Upper lobe of left lung (tissue), 6 donors: ENCODE results near the gene PTPRJ. TPM values are rescaled to one million over a fixed set of nuclear protein-coding genes. Genes with fewer than 3 reads are reported as not detected.

Experiments
- ATAC-seq, 2 donors: fragments of 200-7000 bp; cut with Tn5 transposase; one replicate each; pipeline ENCODE4 v1.9.1; 2022; ENCODE audit warnings: mild to moderate bottlenecking in 2 of 2, moderate library complexity in 2 of 2; ENCODE audit not compliant: low FRiP score in 2 of 2
- DNase-seq, 2 donors: peaks; one replicate each; pipeline ENCODE4 v3.0.0-alpha.2; 2019 to 2020
- H3K27ac ChIP-seq, 4 donors: fragments of 200-600 bp; sonication (generic); one replicate each; pipeline ENCODE4 v1.5.1; 2016 to 2019
- H3K27me3 ChIP-seq, 4 donors: fragments of 200-600 bp; sonication (generic); one replicate each; pipeline ENCODE4 v1.5.1; 2017 to 2019
- H3K36me3 ChIP-seq, 4 donors: fragments of 200-600 bp; sonication (generic); one replicate each; pipeline ENCODE4 v1.5.1; 2016 to 2019
- H3K4me1 ChIP-seq, 4 donors: fragments of 200-600 bp; sonication (generic); one replicate each; pipeline ENCODE4 v1.5.1; 2018 to 2019
- H3K4me3 ChIP-seq, 4 donors: fragments of 200-600 bp; sonication (generic); one replicate each; pipeline ENCODE4 v1.5.1; 2017 to 2019; ENCODE audit warnings: mild to moderate bottlenecking in 2 of 4, moderate library complexity in 1 of 4
- H3K9me3 ChIP-seq, 4 donors: fragments of 200-600 bp; sonication (generic); one replicate each; pipeline ENCODE4 v1.5.1; 2018 to 2019
- EP300 ChIP-seq, 4 donors: sonication (generic); formaldehyde crosslinking; IDR thresholded peaks; one replicate each; pipeline ENCODE4 v1.5.1; 2017; ENCODE audit warnings: antibody characterized with exemption in 4 of 4, control low read depth in 2 of 4
- POLR2A ChIP-seq, 4 donors: fragments of 450-650 bp; IDR thresholded peaks; one replicate each; pipeline ENCODE4 v1.5.1; 2016 to 2017; ENCODE audit warnings: antibody characterized with exemption in 4 of 4, mild to moderate bottlenecking in 2 of 4
- POLR2AphosphoS5 ChIP-seq, 2 donors: sonication (generic); formaldehyde crosslinking; IDR thresholded peaks; one replicate each; pipeline ENCODE4 v1.5.1; 2017; ENCODE audit warnings: antibody characterized with exemption in 2 of 2
- WGBS, 2 donors: methylation state at CpG; one replicate each; pipeline ENCODE4 v1.1.5; 2017 to 2018; 5-methylcytosine and 5-hydroxymethylcytosine counted together
- total RNA-seq, 6 donors: library from RNA; depleted of rRNA in 4 of 6; stranded (reverse); fragments of >200 nt in 4 of 6; gene quantifications; one replicate each; pipeline versions ENCODE4 v1.1.0 to v1.2.1, GENCODE V29; 2016 to 2021
- TF ChIP-seq, protein P1 (sequence below), 6 experiments: fragments of 450-650 bp in 4 of 6; fragments of 200-600 bp in 2 of 6; sonication (generic) in 2 of 6; IDR thresholded peaks; one replicate each; pipeline ENCODE4 v1.5.1; 2016 to 2019; ENCODE audit warnings: antibody characterized with exemption in 6 of 6
- donor health status: DM: no; HTN: no; CAD: no; lungs with moderate emphysema.
- donor health status: DM: no; HTN: yes; CAD: no; lungs with severe emphysema.

The PTPRJ gene
- total RNA-seq, 6 donors from 2014 or later: 17.9 to 50.4 (median 32.9) TPM

DNA sequence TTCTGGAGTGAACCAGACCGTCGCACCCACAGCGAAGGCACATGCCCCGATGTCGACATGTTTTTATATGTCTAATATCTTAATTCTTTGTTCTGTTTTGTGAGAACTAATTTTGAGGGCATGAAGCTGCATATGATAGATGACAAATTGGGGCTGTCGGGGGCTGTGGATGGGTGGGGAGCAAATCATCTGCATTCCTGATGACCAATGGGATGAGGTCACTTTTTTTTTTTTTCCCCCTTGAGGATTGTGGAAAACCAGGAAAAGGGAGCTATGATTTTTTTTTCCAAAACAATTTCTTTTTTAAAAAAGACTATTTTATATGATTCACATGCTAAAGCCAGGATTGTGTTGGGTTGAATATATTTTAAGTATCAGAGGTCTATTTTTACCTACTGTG, 187.0 kb downstream of the PTPRJ start:
- no peak overlapping the region for H3K27ac ChIP-seq
- no peak overlapping the region for H3K4me3 ChIP-seq
- WGBS, 2 donors: 94 to 97% methylated on average over 6 of the region's 6 CpGs
- H3K36me3 ChIP-seq: peaks cover 3 to 58% (median 30%) of the 10 kb centered on the region in 4 donors
- DNase-seq: no peak
- no peaks in the 10 kb centered on the region for H3K9me3 ChIP-seq
- H3K27me3 ChIP-seq: no peaks in the 10 kb centered on the region
- TF ChIP-seq POLR2AphosphoS5 (IDR thresholded peaks at IDR 0.05) (no peak), POLR2A (IDR thresholded peaks at IDR 0.05) (no peak), EP300 (IDR thresholded peaks at IDR 0.05) (no peak)
- TF ChIP-seq, protein P1, sequence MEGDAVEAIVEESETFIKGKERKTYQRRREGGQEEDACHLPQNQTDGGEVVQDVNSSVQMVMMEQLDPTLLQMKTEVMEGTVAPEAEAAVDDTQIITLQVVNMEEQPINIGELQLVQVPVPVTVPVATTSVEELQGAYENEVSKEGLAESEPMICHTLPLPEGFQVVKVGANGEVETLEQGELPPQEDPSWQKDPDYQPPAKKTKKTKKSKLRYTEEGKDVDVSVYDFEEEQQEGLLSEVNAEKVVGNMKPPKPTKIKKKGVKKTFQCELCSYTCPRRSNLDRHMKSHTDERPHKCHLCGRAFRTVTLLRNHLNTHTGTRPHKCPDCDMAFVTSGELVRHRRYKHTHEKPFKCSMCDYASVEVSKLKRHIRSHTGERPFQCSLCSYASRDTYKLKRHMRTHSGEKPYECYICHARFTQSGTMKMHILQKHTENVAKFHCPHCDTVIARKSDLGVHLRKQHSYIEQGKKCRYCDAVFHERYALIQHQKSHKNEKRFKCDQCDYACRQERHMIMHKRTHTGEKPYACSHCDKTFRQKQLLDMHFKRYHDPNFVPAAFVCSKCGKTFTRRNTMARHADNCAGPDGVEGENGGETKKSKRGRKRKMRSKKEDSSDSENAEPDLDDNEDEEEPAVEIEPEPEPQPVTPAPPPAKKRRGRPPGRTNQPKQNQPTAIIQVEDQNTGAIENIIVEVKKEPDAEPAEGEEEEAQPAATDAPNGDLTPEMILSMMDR (IDR thresholded peaks at IDR 0.05): no peak
- peaks cover 9 to 24% (median 20%) of the 10 kb centered on the region in 4 donors for H3K4me1 ChIP-seq
- peak in 1 of 2 donors; percentile 67 for ATAC-seq

DNA sequence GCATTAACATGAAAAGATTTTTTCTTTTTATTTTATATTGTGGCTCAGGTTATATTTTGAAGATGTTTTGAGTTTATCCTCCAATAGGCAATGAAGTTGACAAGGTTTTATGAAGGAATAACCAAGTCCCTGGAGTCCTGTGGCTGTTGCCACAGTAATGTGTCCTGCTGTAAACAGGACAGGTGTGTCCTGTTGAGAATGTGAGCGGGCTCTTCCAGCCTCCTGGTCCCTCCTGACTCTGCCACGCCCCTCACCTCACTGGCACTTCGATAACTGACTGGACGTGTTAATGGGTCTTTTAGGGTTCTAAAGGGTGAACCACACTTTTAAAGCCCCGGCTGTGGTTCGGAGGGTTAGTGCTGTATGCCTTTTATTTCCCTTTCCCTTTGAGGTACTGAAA, 188.5 kb downstream of the PTPRJ start:
- Histone ChIP-seq H3K9me3 (no peaks in the 10 kb centered on the region), H3K27ac (no peak overlapping the region), H3K4me1 (peaks cover 9 to 24% (median 20%) of the 10 kb centered on the region in 4 donors), H3K36me3 (peaks cover 1 to 46% (median 19%) of the 10 kb centered on the region in 4 donors), H3K27me3 (no peaks in the 10 kb centered on the region), H3K4me3 (no peak overlapping the region)
- 81 to 93% methylated on average over 6 of the region's 6 CpGs for WGBS, 2 donors
- ATAC-seq (no peak), DNase-seq (no peak)
- TF ChIP-seq POLR2A (IDR thresholded peaks at IDR 0.05): no peak

DNA sequence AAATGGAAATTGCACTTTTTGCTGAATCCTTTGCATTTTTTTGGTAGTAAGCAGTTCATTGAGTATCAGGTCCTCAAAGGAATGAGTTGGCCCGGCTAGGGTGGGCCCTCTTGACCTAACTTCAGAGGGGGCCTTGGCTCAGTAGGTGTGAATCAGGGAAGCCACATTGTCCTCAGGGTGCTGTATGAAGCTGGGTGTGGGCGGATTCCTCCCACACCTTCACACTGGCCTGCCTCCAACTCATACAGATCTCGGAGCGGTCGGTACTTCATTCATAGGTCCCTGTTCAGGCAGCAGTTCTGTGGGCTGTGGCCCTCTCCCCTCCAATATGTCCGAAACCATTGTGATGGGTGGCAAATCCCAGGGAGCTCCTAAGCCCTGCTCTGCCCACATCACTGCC, 188.9 kb downstream of the PTPRJ start:
- H3K9me3 ChIP-seq: no peaks in the 10 kb centered on the region
- H3K4me1 ChIP-seq: peaks cover 9 to 24% (median 20%) of the 10 kb centered on the region in 4 donors
- no peak overlapping the region for H3K4me3 ChIP-seq
- H3K27me3 ChIP-seq: no peaks in the 10 kb centered on the region
- TF ChIP-seq EP300 (IDR thresholded peaks at IDR 0.05) (no peak), POLR2AphosphoS5 (IDR thresholded peaks at IDR 0.05) (no peak), POLR2A (IDR thresholded peaks at IDR 0.05) (no peak)
- TF ChIP-seq, protein P1 (IDR thresholded peaks at IDR 0.05): no peak
- no peak overlapping the region for H3K27ac ChIP-seq
- DNase-seq (no peak), ATAC-seq (no peak)
- WGBS, 2 donors: 59 to 67% methylated on average over 4 to 6 of the region's 6 CpGs
- H3K36me3 ChIP-seq: peaks cover 0 to 42% (median 15%) of the 10 kb centered on the region in 4 donors

DNA sequence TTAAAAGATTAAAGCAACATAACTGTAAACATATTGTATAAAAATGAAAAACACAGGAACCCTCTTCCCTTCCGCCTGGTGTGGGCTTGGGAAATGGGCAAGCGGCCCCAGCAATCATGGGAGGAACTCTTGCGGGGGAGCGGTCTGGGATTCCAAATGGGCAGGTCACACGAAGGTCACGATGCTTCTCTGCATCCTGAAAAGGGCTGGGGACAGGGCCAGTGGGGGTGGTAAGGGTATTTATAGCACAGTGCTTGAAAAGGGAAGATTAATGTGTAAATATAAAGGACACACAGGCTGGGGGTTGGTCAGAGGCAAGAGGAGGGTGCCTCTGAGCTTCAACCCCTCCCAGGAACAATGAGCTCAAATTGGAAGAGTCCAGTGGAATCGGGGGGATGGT, 189.4 kb downstream of the PTPRJ start:
- DNase-seq (no peak), ATAC-seq (no peak)
- H3K27me3 ChIP-seq: no peaks in the 10 kb centered on the region

DNA sequence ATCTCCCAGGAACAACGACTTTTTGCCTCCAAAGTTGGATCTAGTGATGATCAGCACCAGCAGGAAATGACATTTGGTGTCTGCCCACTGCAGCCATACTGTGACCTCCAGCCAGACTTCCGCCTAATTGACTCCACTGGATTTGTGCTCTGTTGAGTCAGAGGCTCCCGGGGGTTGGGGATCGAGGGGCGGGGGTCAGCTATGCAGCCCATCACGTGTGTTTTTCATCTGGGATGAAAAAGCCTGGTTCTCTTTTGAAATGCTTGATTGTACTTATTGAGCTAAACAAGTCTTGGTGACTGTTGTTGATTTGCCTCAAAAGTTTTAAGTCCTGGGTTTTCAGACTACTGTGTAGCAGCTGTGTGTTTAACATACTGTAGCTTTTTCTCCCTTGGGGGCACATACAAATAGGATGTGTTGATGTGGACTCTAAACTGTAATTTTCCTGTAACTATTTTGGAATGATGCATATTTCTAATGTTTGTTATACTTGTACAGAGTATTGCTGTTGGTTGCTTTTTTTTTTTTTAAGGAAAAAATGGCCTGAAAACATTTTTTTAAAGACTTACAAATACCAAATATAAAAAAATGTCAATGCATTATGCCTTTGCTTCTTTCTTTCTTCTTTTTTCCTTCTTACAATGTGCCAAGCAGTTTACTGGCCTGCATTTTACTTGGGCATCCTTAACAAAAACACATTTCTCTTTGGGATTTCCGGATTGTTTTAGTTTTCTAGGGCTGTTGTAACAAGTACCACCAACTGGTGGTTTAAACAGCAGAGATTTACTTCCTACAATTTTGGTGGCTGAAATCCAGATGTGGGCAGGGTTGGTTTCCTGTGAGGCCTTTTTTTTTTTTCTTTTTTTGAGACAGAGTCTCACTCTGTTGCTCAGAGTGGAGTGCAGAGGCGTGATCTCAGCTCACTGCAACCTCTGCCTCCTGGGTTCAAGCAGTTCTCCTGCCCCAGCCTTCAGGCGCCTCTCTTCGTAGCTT, 190.2 kb downstream of the PTPRJ start:
- H3K9me3 ChIP-seq: no peaks in the 10 kb centered on the region
- peaks cover 9 to 24% (median 20%) of the 10 kb centered on the region in 4 donors for H3K4me1 ChIP-seq
- ATAC-seq (peak in 1 of 2 donors; percentile 23), DNase-seq (no peak)
- H3K36me3 ChIP-seq: peaks cover 0 to 31% (median 7%) of the 10 kb centered on the region in 4 donors
- TF ChIP-seq EP300 (IDR thresholded peaks at IDR 0.05): no peak
- no peak for TF ChIP-seq POLR2AphosphoS5 (IDR thresholded peaks at IDR 0.05)
- TF ChIP-seq, protein P1 (IDR thresholded peaks at IDR 0.05): no peak
- no peak for TF ChIP-seq POLR2A (IDR thresholded peaks at IDR 0.05)
- H3K27me3 ChIP-seq: no peaks in the 10 kb centered on the region
- H3K27ac ChIP-seq: no peak overlapping the region
- 54 to 74% methylated on average over 7 to 10 of the region's 10 CpGs for WGBS, 2 donors
- H3K4me3 ChIP-seq: no peak overlapping the region

More for the DNA sequence above, 189.4 kb downstream of the PTPRJ start:
- no peak overlapping the region for H3K27ac ChIP-seq
- 58% methylated on average over 7 of the region's 7 CpGs for WGBS, 2 donors
- TF ChIP-seq EP300 (IDR thresholded peaks at IDR 0.05) (no peak), POLR2A (IDR thresholded peaks at IDR 0.05) (no peak), POLR2AphosphoS5 (IDR thresholded peaks at IDR 0.05) (no peak)
- TF ChIP-seq, protein P1 (IDR thresholded peaks at IDR 0.05): no peak
- peaks cover 0 to 40% (median 12%) of the 10 kb centered on the region in 4 donors for H3K36me3 ChIP-seq
- peaks cover 9 to 24% (median 20%) of the 10 kb centered on the region in 4 donors for H3K4me1 ChIP-seq
- H3K9me3 ChIP-seq: no peaks in the 10 kb centered on the region
- H3K4me3 ChIP-seq: no peak overlapping the region
